ENCODE results near the gene SCRN2.

The SCRN2 gene

GRCh38 chr17:47802341-47803022, 38.6 kb downstream of the SCRN2 start:
- peak; percentile 58 for DNase-seq

- no peak for DNase-seq
These were observed 39.2 kb downstream of the SCRN2 start for GRCh38 chr17:47801906-47802305.

GRCh38 chr17:47801176-47801765, 39.8 kb downstream of the SCRN2 start:
- no peak for DNase-seq

GRCh38 chr17:47800686-47801085, 40.4 kb downstream of the SCRN2 start:
- no peak for DNase-seq

- DNase-seq: no peak
These were observed 43.3 kb downstream of the SCRN2 start for GRCh38 chr17:47797797-47798196.

- no peak for DNase-seq
These were observed 48.1 kb downstream of the SCRN2 start for GRCh38 chr17:47792979-47793378.

- no peak for DNase-seq
These were observed 48.6 kb downstream of the SCRN2 start for GRCh38 chr17:47792457-47792856.

- no peak for DNase-seq
These were observed 50.0 kb downstream of the SCRN2 start for GRCh38 chr17:47791025-47791424.

- DNase-seq: peak; percentile 63
These were observed 51.2 kb downstream of the SCRN2 start for GRCh38 chr17:47789611-47790561.
